SK-N-SH treated with all-trans-retinoic acid at 6 μM for 48 hours (cell line): ENCODE data around the gene PEX5L.

Experiments
- ATAC-seq: fragments of 200-7000 bp; cut with Tn5 transposase; 3 replicates; pipeline ENCODE4 v1.9.1; 2020; ENCODE audit warnings: mild to moderate bottlenecking, moderate library complexity
- ARNTL ChIP-seq: fragments of 450-650 bp; formaldehyde crosslinking; IDR thresholded peaks from 2 replicates; pipeline ENCODE4 v1.5.0; 2020; ENCODE audit warnings: low read depth, mild to moderate bottlenecking, moderate library complexity, borderline replicate concordance
- BACH2 ChIP-seq: fragments of 250-450 bp; sonication (Bioruptor Pico); IDR thresholded peaks from 2 replicates; pipeline ENCODE4 v1.9.0; 2021; ENCODE audit warnings: mild to moderate bottlenecking, borderline replicate concordance
- CSDC2 ChIP-seq: fragments of 250-450 bp; sonication (Bioruptor Pico); IDR thresholded peaks from 2 replicates; pipeline ENCODE4 v1.5.0; 2020; ENCODE audit warnings: mild to moderate bottlenecking, moderate library complexity
- CSRNP3 ChIP-seq: fragments of 250-450 bp; sonication (Bioruptor Pico); IDR thresholded peaks from 2 replicates; pipeline ENCODE4 v1.5.1; 2021; ENCODE audit warnings: mild to moderate bottlenecking, moderate library complexity
- ESRRG ChIP-seq: fragments of 250-450 bp; sonication (Bioruptor Pico); IDR thresholded peaks from 2 replicates; pipeline ENCODE4 v1.6.1; 2021; ENCODE audit warnings: mild to moderate bottlenecking
- GLIS3 ChIP-seq: fragments of 250-450 bp; sonication (Bioruptor Pico); IDR thresholded peaks from 2 replicates; pipeline ENCODE4 v1.5.0; 2020; ENCODE audit warnings: mild to moderate bottlenecking, moderate library complexity
- ISL1 ChIP-seq: fragments of 250-450 bp; sonication (Bioruptor Pico); IDR thresholded peaks from 2 replicates; pipeline ENCODE4 v2.1.2; 2022; ENCODE audit warnings: mild to moderate bottlenecking, moderate library complexity
- OSR1 ChIP-seq: fragments of 250-450 bp; sonication (Bioruptor Pico); IDR thresholded peaks from 2 replicates; pipeline ENCODE4 v1.8.0; 2022; ENCODE audit warnings: moderate library complexity, mild to moderate bottlenecking, inconsistent platforms
- PATZ1 ChIP-seq: fragments of 250-450 bp; sonication (Bioruptor Pico); IDR thresholded peaks from 2 replicates; pipeline ENCODE4 v1.8.0; 2020; ENCODE audit warnings: mild to moderate bottlenecking, moderate library complexity, borderline replicate concordance
- PPARA ChIP-seq: fragments of 250-450 bp; sonication (Bioruptor Pico); IDR thresholded peaks from 2 replicates; pipeline ENCODE4 v1.5.0; 2020; ENCODE audit warnings: mild to moderate bottlenecking, borderline replicate concordance
- RARB ChIP-seq: fragments of 250-450 bp; sonication (Bioruptor Pico); IDR thresholded peaks from 2 replicates; pipeline ENCODE4 v1.8.0; 2021; ENCODE audit warnings: mild to moderate bottlenecking, moderate library complexity
- SNAI2 ChIP-seq: fragments of 250-450 bp; sonication (Bioruptor Pico); IDR thresholded peaks from 2 replicates; pipeline ENCODE4 v1.5.0; 2020; ENCODE audit warnings: mild to moderate bottlenecking, moderate library complexity
- TCF4 ChIP-seq: fragments of 250-450 bp; sonication (Bioruptor Pico); IDR thresholded peaks from 2 replicates; pipeline ENCODE4 v1.8.0; 2021; ENCODE audit warnings: mild to moderate bottlenecking, moderate library complexity, borderline replicate concordance
- TSHZ2 ChIP-seq: fragments of 250-450 bp; sonication (Bioruptor Pico); IDR thresholded peaks from 2 replicates; pipeline ENCODE4 v1.5.0; 2020; ENCODE audit warnings: mild to moderate bottlenecking, moderate library complexity
- ZC3H10 ChIP-seq: fragments of 250-450 bp; sonication (Bioruptor Pico); IDR thresholded peaks from 2 replicates; pipeline ENCODE4 v1.5.1; 2021; ENCODE audit warnings: mild to moderate bottlenecking, moderate library complexity
- ZFP3 ChIP-seq: fragments of 250-450 bp; sonication (Bioruptor Pico); IDR thresholded peaks from 2 replicates; pipeline ENCODE4 v1.5.0; 2020; ENCODE audit warnings: mild to moderate bottlenecking, moderate library complexity
- ZFP30 ChIP-seq: fragments of 450-650 bp; formaldehyde crosslinking; IDR thresholded peaks from 2 replicates; pipeline ENCODE4 v1.5.0; 2022; ENCODE audit warnings: mild to moderate bottlenecking, moderate library complexity
- ZNF565 ChIP-seq: fragments of 450-650 bp; formaldehyde crosslinking; conservative IDR thresholded peaks from 2 replicates; pipeline ENCODE4 v1.5.0; 2020; ENCODE audit warnings: low read depth, mild to moderate bottlenecking, moderate library complexity
- ZNF70 ChIP-seq: fragments of 450-650 bp; formaldehyde crosslinking; IDR thresholded peaks from 2 replicates; pipeline ENCODE4 v1.5.0; 2020; ENCODE audit warnings: mild to moderate bottlenecking, moderate library complexity
- ZNF8 ChIP-seq: fragments of 450-650 bp; formaldehyde crosslinking; IDR thresholded peaks from 2 replicates; pipeline ENCODE4 v1.5.0; 2020; ENCODE audit warnings: mild to moderate bottlenecking, moderate library complexity
- TF ChIP-seq, protein P1 (sequence below): fragments of 250-450 bp; sonication (Bioruptor Pico); IDR thresholded peaks from 2 replicates; pipeline ENCODE4 v1.5.1; 2020; ENCODE audit warnings: low read depth, mild to moderate bottlenecking, moderate library complexity
- TF ChIP-seq, protein P2 (sequence below): fragments of 250-450 bp; sonication (Bioruptor Pico); IDR thresholded peaks from 2 replicates; pipeline ENCODE4 v1.8.0; 2021; ENCODE audit warnings: low read depth, mild to moderate bottlenecking, moderate library complexity, borderline replicate concordance

Gene PEX5L

GRCh38 chr3:179876440-179876839, 160.3 kb downstream of the PEX5L start:
- ATAC-seq = no peak
- TF ChIP-seq ISL1 (CRISPR knock-in tag) = no peak
- no peak for TF ChIP-seq ZFP30 (CRISPR knock-in tag)
- no peak for TF ChIP-seq TSHZ2 (CRISPR knock-in tag)
- no peak for TF ChIP-seq ZNF70 (CRISPR knock-in tag)
- TF ChIP-seq ZFP3 (CRISPR knock-in tag) = no peak
- no peak for TF ChIP-seq TCF4 (CRISPR knock-in tag)
- no peak for TF ChIP-seq CSRNP3 (CRISPR knock-in tag)
- TF ChIP-seq RARB (CRISPR knock-in tag) = no peak
- no peak for TF ChIP-seq PPARA (CRISPR knock-in tag)
- TF ChIP-seq GLIS3 (CRISPR knock-in tag) = no peak
- no peak for TF ChIP-seq PATZ1 (CRISPR knock-in tag)
- no peak for TF ChIP-seq BACH2 (CRISPR knock-in tag)
- no peak for TF ChIP-seq ZNF565 (CRISPR knock-in tag)
- TF ChIP-seq CSDC2 (CRISPR knock-in tag) = no peak
- TF ChIP-seq ZNF8 = no peak
- TF ChIP-seq SNAI2 = no peak
- no peak for TF ChIP-seq ESRRG (CRISPR knock-in tag)
- TF ChIP-seq OSR1 (CRISPR knock-in tag) = no peak
- TF ChIP-seq, protein P1, sequence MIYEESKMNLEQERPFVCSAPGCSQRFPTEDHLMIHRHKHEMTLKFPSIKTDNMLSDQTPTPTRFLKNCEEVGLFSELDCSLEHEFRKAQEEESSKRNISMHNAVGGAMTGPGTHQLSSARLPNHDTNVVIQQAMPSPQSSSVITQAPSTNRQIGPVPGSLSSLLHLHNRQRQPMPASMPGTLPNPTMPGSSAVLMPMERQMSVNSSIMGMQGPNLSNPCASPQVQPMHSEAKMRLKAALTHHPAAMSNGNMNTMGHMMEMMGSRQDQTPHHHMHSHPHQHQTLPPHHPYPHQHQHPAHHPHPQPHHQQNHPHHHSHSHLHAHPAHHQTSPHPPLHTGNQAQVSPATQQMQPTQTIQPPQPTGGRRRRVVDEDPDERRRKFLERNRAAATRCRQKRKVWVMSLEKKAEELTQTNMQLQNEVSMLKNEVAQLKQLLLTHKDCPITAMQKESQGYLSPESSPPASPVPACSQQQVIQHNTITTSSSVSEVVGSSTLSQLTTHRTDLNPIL (CRISPR knock-in tag) = no peak
- no peak for TF ChIP-seq ARNTL (CRISPR knock-in tag)

GRCh38 chr3:179872842-179873241, 163.9 kb downstream of the PEX5L start:
- no peak for ATAC-seq
- no peak for TF ChIP-seq TSHZ2 (CRISPR knock-in tag)
- no peak for TF ChIP-seq ZNF565 (CRISPR knock-in tag)
- TF ChIP-seq ZC3H10 = no peak
- TF ChIP-seq, protein P2, sequence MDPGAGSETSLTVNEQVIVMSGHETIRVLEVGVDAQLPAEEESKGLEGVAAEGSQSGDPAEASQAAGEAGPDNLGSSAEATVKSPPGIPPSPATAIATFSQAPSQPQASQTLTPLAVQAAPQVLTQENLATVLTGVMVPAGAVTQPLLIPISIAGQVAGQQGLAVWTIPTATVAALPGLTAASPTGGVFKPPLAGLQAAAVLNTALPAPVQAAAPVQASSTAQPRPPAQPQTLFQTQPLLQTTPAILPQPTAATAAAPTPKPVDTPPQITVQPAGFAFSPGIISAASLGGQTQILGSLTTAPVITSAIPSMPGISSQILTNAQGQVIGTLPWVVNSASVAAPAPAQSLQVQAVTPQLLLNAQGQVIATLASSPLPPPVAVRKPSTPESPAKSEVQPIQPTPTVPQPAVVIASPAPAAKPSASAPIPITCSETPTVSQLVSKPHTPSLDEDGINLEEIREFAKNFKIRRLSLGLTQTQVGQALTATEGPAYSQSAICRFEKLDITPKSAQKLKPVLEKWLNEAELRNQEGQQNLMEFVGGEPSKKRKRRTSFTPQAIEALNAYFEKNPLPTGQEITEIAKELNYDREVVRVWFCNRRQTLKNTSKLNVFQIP (CRISPR knock-in tag) = no peak
- no peak for TF ChIP-seq TCF4 (CRISPR knock-in tag)
- no peak for TF ChIP-seq SNAI2
- TF ChIP-seq CSDC2 (CRISPR knock-in tag) = no peak
- TF ChIP-seq, protein P1 (CRISPR knock-in tag) = no peak
- TF ChIP-seq ESRRG (CRISPR knock-in tag) = no peak
- no peak for TF ChIP-seq CSRNP3 (CRISPR knock-in tag)
- no peak for TF ChIP-seq ZNF70 (CRISPR knock-in tag)
- TF ChIP-seq ARNTL (CRISPR knock-in tag) = no peak
- no peak for TF ChIP-seq RARB (CRISPR knock-in tag)
- TF ChIP-seq ZNF8 = no peak
- no peak for TF ChIP-seq BACH2 (CRISPR knock-in tag)
